HepG2 (cell line): ENCODE measurements around the gene NDRG2. TPM values are rescaled to one million over a fixed set of nuclear protein-coding genes. Genes with fewer than 3 reads are reported as not detected.

ENCODE experiments used
- ATAC-seq: fragments of 200-7000 bp; cut with Tn5 transposase; 3 replicates; pipeline ENCODE4 v1.9.1; 2020; ENCODE audit warnings: mild to moderate bottlenecking, moderate library complexity
- BruUV-seq: library from RNA; stranded (reverse); fragments of 400-500 nt; replicated peaks from 2 replicates; lab custom pipeline; 2021; lab: Mats Ljungman, UMichigan
- CTCF ChIA-PET: fragments of 300-600 bp; formaldehyde crosslinking; extraction: SDS; loops from one replicate; lab custom pipeline; 2021; ENCODE audit warnings: low total read pairs, inconsistent platforms, low intra/inter-chr PET ratio; lab: Yijun Ruan, JAX
- POLR2A ChIA-PET: fragments of 350-600 bp; sonication (Branson Sonifier 250); formaldehyde crosslinking; loops from one replicate; lab custom pipeline; 2020; ENCODE audit warnings: antibody characterized with exemption, inconsistent platforms; lab: Yijun Ruan, JAX
- DNase-seq: peaks from one replicate; pipeline ENCODE4 v3.0.0-alpha.2; 2015; ENCODE audit warnings: low spot score
- FAIRE-seq: peaks from 3 replicates; lab custom pipeline; 2011; peaks lifted over from hg19 to GRCh38; lab: Jason Lieb, UNC
- H2AFZ ChIP-seq: one replicate; pipeline ENCODE4 v1.6.1; 2011; ENCODE audit warnings: low read length, inconsistent platforms
- H3K27ac ChIP-seq: fragments of 300-600 bp; 3 replicates; pipeline ENCODE4 v1.8.0; 2011; ENCODE audit warnings: mixed run types, mild to moderate bottlenecking, mixed read lengths, low read length, inconsistent platforms; ENCODE audit not compliant: insufficient read depth; ENCODE audit errors: extremely low read length
- H3K27me3 ChIP-seq, 2 experiments: fragments of 200-600 bp in 1 of 2; 2 replicates in 1 of 2; 3 replicates in 1 of 2; pipeline versions ENCODE4 v1.6.0 to v1.8.0; 2011; ENCODE audit warnings: low read length in 2 of 2, mild to moderate bottlenecking in 2 of 2, moderate library complexity in 2 of 2, inconsistent platforms in 1 of 2; ENCODE audit not compliant: insufficient read depth in 2 of 2, control insufficient read depth in 1 of 2
- H3K36me3 ChIP-seq, 2 experiments: fragments of 200-600 bp in 1 of 2; replicated peaks in 1 of 2; 2 replicates in 1 of 2; 3 replicates in 1 of 2; pipeline versions ENCODE4 v1.5.1 to v1.8.0; 2011; ENCODE audit warnings: low read length in 2 of 2, inconsistent platforms in 1 of 2; ENCODE audit not compliant: insufficient read depth in 2 of 2, control insufficient read depth in 1 of 2
- H3K4me1 ChIP-seq: 2 replicates; pipeline ENCODE4 v1.5.1; 2012; ENCODE audit warnings: low read length, inconsistent platforms; ENCODE audit not compliant: insufficient read depth
- H3K4me2 ChIP-seq: 2 replicates; pipeline ENCODE4 v1.6.0; 2011; ENCODE audit warnings: low read depth, low read length, inconsistent platforms
- H3K4me3 ChIP-seq, 3 experiments: fragments of 200-600 bp in 1 of 3; sonication (generic), shearing (Covaris generic) in 1 of 3; replicated peaks in 1 of 3; 2 replicates each; pipeline ENCODE4 v1.5.1; 2011 to 2016; ENCODE audit warnings: low read length in 3 of 3, inconsistent platforms in 2 of 3, low read depth in 2 of 3, mild to moderate bottlenecking in 2 of 3, control low read depth in 1 of 3, mixed read lengths in 1 of 3; ENCODE audit not compliant: insufficient read depth in 1 of 3
- H3K79me2 ChIP-seq: one replicate; pipeline ENCODE4 v1.6.1; 2011; ENCODE audit warnings: low read length, inconsistent platforms; ENCODE audit not compliant: insufficient read depth
- H3K9ac ChIP-seq: 2 replicates; pipeline ENCODE4 v1.6.0; 2011; ENCODE audit warnings: mild to moderate bottlenecking, low read depth, low read length, inconsistent platforms; ENCODE audit not compliant: insufficient read depth
- H3K9me3 ChIP-seq: 2 replicates; pipeline ENCODE4 v1.5.1; 2012; ENCODE audit warnings: mild to moderate bottlenecking, low read length
- H4K20me1 ChIP-seq: 2 replicates; pipeline ENCODE4 v1.6.0; 2011; ENCODE audit warnings: inconsistent platforms, mild to moderate bottlenecking, low read length, moderate library complexity; ENCODE audit not compliant: insufficient read depth
- ATRX ChIP-seq: sonication (generic); formaldehyde crosslinking; IDR thresholded peaks from 2 replicates; pipeline ENCODE4 v1.4.0; 2020; ENCODE audit warnings: missing genetic modification reagents, borderline replicate concordance
- CEBPG ChIP-seq: IDR thresholded peaks from 2 replicates; pipeline ENCODE4 v1.6.1; 2016
- FOSL1 ChIP-seq: sonication (generic); formaldehyde crosslinking; IDR thresholded peaks from 2 replicates; pipeline ENCODE4 v1.9.0; 2021; ENCODE audit warnings: missing genetic modification reagents, borderline replicate concordance
- HMGXB3 ChIP-seq: sonication (generic); formaldehyde crosslinking; IDR thresholded peaks from 2 replicates; pipeline ENCODE4 v1.4.0; 2020; ENCODE audit warnings: missing genetic modification reagents, borderline replicate concordance
- MEIS1 ChIP-seq: sonication (generic); formaldehyde crosslinking; IDR thresholded peaks from 2 replicates; pipeline ENCODE4 v1.9.0; 2021; ENCODE audit warnings: mild to moderate bottlenecking, missing genetic modification reagents, moderate library complexity, borderline replicate concordance
- PBX2 ChIP-seq: IDR thresholded peaks from 2 replicates; pipeline ENCODE4 v1.6.1; 2016; ENCODE audit warnings: control low read depth
- SRSF9 ChIP-seq: fragments of 200-400 bp; formaldehyde crosslinking; IDR thresholded peaks from 2 replicates; pipeline ENCODE4 v1.6.1; 2018; ENCODE audit warnings: borderline replicate concordance, mild to moderate bottlenecking, low read depth, low read length; ENCODE audit not compliant: insufficient read depth, poor library complexity, severe bottlenecking
- TCF12 ChIP-seq, 2 experiments: fragments of 450-650 bp in 1 of 2; sonication (generic) in 1 of 2; formaldehyde crosslinking in 1 of 2; IDR thresholded peaks; 2 replicates each; pipeline versions ENCODE4 v1.6.1 to v1.8.0; 2017 to 2022; ENCODE audit warnings: antibody characterized with exemption in 1 of 2, mild to moderate bottlenecking in 1 of 2, missing genetic modification reagents in 1 of 2, moderate library complexity in 1 of 2
- YEATS2 ChIP-seq: sonication (generic); formaldehyde crosslinking; IDR thresholded peaks from 2 replicates; pipeline ENCODE4 v1.4.0; 2020; ENCODE audit warnings: missing genetic modification reagents, borderline replicate concordance
- ZKSCAN5 ChIP-seq: sonication (generic); formaldehyde crosslinking; IDR thresholded peaks from 2 replicates; pipeline ENCODE4 v1.5.1; 2020; ENCODE audit warnings: mild to moderate bottlenecking, missing genetic modification reagents
- ZNF326 ChIP-seq: sonication (generic); formaldehyde crosslinking; IDR thresholded peaks from 2 replicates; pipeline ENCODE4 v1.4.0; 2020; ENCODE audit warnings: missing genetic modification reagents, borderline replicate concordance
- ZNF547 ChIP-seq: sonication (generic); formaldehyde crosslinking; IDR thresholded peaks from 2 replicates; pipeline ENCODE4 v1.5.1; 2020; ENCODE audit warnings: mild to moderate bottlenecking, missing genetic modification reagents
- ZNF704 ChIP-seq: sonication (generic); formaldehyde crosslinking; IDR thresholded peaks from 2 replicates; pipeline ENCODE4 v1.8.1; 2023; ENCODE audit warnings: mild to moderate bottlenecking, inconsistent platforms, moderate library complexity, missing genetic modification reagents, borderline replicate concordance
- ZNF772 ChIP-seq: sonication (generic); formaldehyde crosslinking; IDR thresholded peaks from 2 replicates; pipeline ENCODE4 v1.5.0; 2020; ENCODE audit warnings: mild to moderate bottlenecking, missing genetic modification reagents
- ZNF83 ChIP-seq: sonication (generic); formaldehyde crosslinking; IDR thresholded peaks from 2 replicates; pipeline ENCODE4 v1.4.0; 2020; ENCODE audit warnings: missing genetic modification reagents, mild to moderate bottlenecking, borderline replicate concordance
- WGBS: methylation state at CpG from one replicate; pipeline ENCODE4 v1.1.6; 2017; ENCODE audit warnings: low lambda C conversion rate; 5-methylcytosine and 5-hydroxymethylcytosine counted together
- in situ Hi-C: cut with HindIII; loops from 2 replicates; pipeline ENCODE4 v1.10.0; 2017; ENCODE audit warnings: low pct_unique_long_range_greater_than_20kb; ENCODE audit not compliant: extremely low pct_ligation_motif_present
- intact Hi-C: fragments of 100-400 bp; cut with micrococcal nuclease; formaldehyde crosslinking; loops from one replicate; pipeline ENCODE4 v1.10.0; 2022; ENCODE audit not compliant: unreplicated experiment
- polyA plus RNA-seq, 8 experiments: library from polyadenylated mRNA; depleted of rRNA in 3 of 8; stranded (reverse) in 7 of 8; unstranded in 1 of 8; fragments of >200 nt; fragmentation: Illumina TruSeq in 4 of 8; extraction: Trizol in 4 of 8; gene quantifications; 2 replicates each; pipeline versions ENCODE4 v1.2.1 to v1.2.3, GENCODE V29; 2011 to 2016; ENCODE audit warnings: low read depth in 4 of 8, missing spikeins in 1 of 8, mixed read lengths in 1 of 8; ENCODE audit not compliant: insufficient read depth in 1 of 8
- total RNA-seq, 5 experiments: library from RNA; depleted of rRNA; stranded (reverse); fragments of >200 nt; fragmentation: Illumina TruSeq; extraction: Trizol; gene quantifications; 2 replicates each; pipeline ENCODE4 v1.2.3, GENCODE V29; 2016; ENCODE audit warnings: low read depth in 1 of 5

Gene NDRG2
- total and polyA plus RNA-seq, 2 of the 13 experiments (the other 11 are each of a cell fraction or from before 2014, with no cell fraction given): 27.2 to 189 TPM

GRCh38 chr14:20970983-20971704 is 53.7 kb downstream of the NDRG2 start:
- in situ Hi-C loops: loop anchor here (10.0 kb wide), 1 partner anchor 506 kb away; the partner anchor contains the start of genes PIP4P1 and PNP
- FAIRE-seq: peak; percentile 37
- H3K36me3 ChIP-seq: no peaks in the 10 kb centered on the region
- intact Hi-C loops: loop anchor here (1.0 kb wide), 1 partner anchor 114 kb away; no protein-coding TSS in a partner anchor
- H4K20me1 ChIP-seq: no peaks in the 10 kb centered on the region
- under 1% methylated on average over 31 of the region's 47 CpGs for WGBS
- BruUV-seq: no TSS peak
- H3K9ac ChIP-seq: peak overlapping the region; percentile 54
- H3K79me2 ChIP-seq: no peaks in the 10 kb centered on the region
- peak; percentile 80 for DNase-seq
- CTCF ChIA-PET: interaction anchor here (1.0 to 2.4 kb wide), 5 partner anchors 10 to 273 kb away, joined by 4 to 32 read pairs (median 6); partner anchors contain the start of gene METTL17
- peak overlapping the region; percentile 54 to 80 (median 80) for H3K4me3 ChIP-seq
- H3K4me1 ChIP-seq: peaks cover 36% of the 10 kb centered on the region
- POLR2A ChIA-PET: interaction anchor here (0.6 to 1.4 kb wide), 5 partner anchors 10 to 289 kb away, joined by 3 to 4 read pairs (median 3); no protein-coding TSS in a partner anchor
- no peak overlapping the region for H3K27ac ChIP-seq
- H2AFZ ChIP-seq: peak overlapping the region; percentile 86
- peak overlapping the region; percentile 92 for H3K4me2 ChIP-seq
- ATAC-seq: peak; percentile 93
- H3K27me3 ChIP-seq: peaks cover 0 to 23% of the 10 kb centered on the region in 2 experiments; a peak in 3 of 5 replicates
- no peaks in the 10 kb centered on the region for H3K9me3 ChIP-seq
- no peak; the same call in 1 of the 2 replicates for TF ChIP-seq ZNF772 (CRISPR knock-in tag)
- no peak for TF ChIP-seq FOSL1 (CRISPR knock-in tag)
- no peak for TF ChIP-seq YEATS2
- no peak for TF ChIP-seq ZNF83 (CRISPR knock-in tag)
- TF ChIP-seq ZNF704 (CRISPR knock-in tag): 0 out of 2 replicates have a peak, but pooled peaks have one; percentile 27
- peak; percentile 28; the same call in 1 of the 2 replicates for TF ChIP-seq CEBPG (CRISPR knock-in tag)
- no peak for TF ChIP-seq ZNF326 (CRISPR knock-in tag)
- peak; percentile 33; the same call in 1 of the 2 replicates for TF ChIP-seq HMGXB3
- TF ChIP-seq MEIS1 (CRISPR knock-in tag): no peak
- TF ChIP-seq PBX2 (CRISPR knock-in tag): no peak
- peak; percentile 84; the same call in 1 of the 2 replicates for TF ChIP-seq ZNF547 (CRISPR knock-in tag)
- no peak for TF ChIP-seq TCF12 (IDR thresholded peaks at IDR 0.05)
- TF ChIP-seq TCF12 (CRISPR knock-in tag; IDR thresholded peaks at IDR 0.05): 0 out of 2 replicates have a peak, but pooled peaks have one; percentile 45
- TF ChIP-seq ATRX (CRISPR knock-in tag): no peak
- peak; percentile 93 for TF ChIP-seq ZKSCAN5 (CRISPR knock-in tag)
- TF ChIP-seq SRSF9: no peak
